Measurements from ENCODE around the gene BBIP1.
"Not testable (repeated sequence)": the region's sequence is repeated elsewhere in the genome, so short reads cannot be mapped to it uniquely, and the experiment has no call there.

BBIP1 gene

GRCh38 chr10:110923856-110924493 is 5.0 kb upstream of the BBIP1 start:
- no peak for DNase-seq (ENCODE audit: low read depth in 3 of 3)

GRCh38 chr10:110919971-110920881 is 1.2 kb upstream of the BBIP1 start:
- DNase-seq (ENCODE audit: low read depth in 3 of 3) = no peak

DNA sequence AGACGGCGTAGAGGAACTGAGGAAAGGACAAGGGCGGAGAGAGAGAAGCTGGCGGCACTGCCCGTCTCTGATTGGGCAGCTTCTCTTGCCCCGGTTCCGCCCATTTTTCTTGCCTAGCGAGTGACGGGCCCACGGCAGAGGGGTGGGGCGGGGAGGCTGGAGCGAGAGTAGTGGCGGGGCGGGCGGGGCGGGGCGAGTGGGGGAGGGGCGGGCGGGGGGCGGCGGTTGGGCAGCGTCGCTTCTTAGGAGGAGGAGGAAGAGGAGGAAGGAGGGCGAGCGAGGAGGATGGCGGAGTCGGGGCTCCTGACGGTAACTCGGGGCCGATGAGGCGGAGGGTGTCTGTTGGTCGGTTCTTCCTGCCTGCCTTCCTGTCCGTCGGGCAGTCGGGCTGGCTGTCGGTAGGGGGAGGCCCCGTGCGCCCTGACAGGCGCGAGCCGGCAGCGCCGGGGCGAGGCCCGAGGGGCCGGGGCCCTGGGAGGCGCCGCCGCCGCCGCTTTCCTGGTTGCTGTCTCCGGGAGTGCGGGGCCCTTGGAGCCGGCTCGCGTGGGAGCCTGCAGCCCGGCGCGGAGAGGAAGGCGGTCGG is 460 bp upstream of the BBIP1 start, which contains the start of gene SHOC2:
Gene SHOC2, plus strand, starts transcription at position 256 of the 583 bp plus-strand sequence. CDS start 44,755 bp downstream, outside the sequence.
- DNase-seq (ENCODE audit: low read depth in 3 of 3) = peak; percentile 96 to 98 (median 97)

- peak; percentile 71 to 89 (median 72) for DNase-seq (ENCODE audit: low read depth in 3 of 3)
These were observed 724 bp downstream of the BBIP1 start for GRCh38 chr10:110918269-110918642.

DNA sequence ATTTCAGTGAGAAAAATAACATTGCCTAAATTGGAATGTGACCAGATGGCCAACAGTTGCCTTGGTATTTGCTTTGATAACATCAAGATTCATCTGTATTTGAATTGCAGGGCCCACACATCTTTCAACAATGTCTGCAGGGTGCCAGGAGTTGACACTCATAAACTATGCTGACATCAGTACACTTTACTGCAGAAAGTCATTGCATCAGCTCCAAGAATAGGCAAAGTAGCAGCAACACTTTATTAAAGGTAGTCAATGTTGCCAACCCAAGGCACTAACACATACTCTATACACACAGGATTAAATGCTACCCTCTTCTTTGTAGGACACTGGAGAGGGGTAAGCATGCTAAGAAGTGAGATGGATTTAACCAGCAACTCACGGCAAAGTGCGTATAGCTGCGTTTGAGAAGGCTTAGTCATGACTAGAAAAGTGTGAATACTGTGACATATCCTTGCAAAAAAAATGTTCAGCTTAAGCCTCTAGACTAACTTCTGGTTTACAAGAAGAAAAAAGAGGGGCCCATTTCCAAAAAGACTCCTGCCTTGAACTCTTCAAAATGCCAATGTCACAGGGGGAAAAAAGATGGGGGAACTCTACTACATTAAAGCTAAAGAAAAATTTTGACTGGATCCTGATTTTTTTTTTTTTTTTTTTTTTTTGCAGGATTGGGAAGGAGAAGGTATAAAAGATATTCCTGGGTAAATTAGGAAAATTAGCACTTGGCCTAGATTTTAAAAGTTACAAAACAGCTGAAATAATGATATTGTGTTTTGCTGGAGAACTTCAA is 2.2 kb downstream of the BBIP1 start:
- DNase-seq (ENCODE audit: low read depth in 3 of 3) = no peak

DNA sequence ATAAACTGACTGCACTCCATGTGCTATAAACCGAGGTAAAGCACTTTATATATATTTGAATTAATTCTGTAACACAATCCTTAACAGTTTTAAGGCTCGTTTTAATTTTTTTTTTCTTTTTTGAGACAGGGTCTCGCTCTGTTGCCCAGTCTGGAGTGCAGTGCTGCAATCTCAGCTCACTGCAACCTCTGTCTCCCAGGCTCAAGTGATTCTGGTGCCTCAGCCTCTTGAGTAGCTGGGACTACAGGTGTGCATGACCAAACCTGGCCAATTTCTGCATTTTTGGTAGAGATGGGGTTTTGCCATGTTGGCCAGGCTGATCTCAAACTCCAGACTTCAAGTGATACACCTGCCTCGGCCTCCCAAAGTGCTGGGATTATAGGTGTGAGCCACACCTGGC is 3.4 kb downstream of the BBIP1 start:
- DNase-seq (ENCODE audit: low read depth in 3 of 3) = not testable (repeated sequence)

DNA sequence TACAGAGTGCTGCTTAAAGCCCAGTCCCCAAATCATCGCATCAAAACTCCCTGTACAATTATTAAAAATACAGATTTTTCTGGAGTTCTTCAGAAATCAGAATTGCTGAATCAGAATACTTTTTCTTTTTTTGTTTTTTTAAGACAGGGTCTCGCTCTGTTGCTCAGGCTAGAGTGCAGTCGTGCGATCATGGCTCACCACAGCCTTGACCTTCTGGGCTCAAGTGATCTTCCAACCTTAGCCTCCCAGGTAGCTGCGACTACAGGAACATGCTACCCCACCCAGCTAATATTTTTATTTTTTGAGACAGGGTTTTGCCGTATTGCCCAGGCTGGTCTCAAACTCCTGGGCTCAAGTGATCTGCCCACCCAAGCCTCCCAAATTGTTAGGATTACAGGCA is 3.9 kb downstream of the BBIP1 start:
- no peak for DNase-seq (ENCODE audit: low read depth in 3 of 3)

DNA sequence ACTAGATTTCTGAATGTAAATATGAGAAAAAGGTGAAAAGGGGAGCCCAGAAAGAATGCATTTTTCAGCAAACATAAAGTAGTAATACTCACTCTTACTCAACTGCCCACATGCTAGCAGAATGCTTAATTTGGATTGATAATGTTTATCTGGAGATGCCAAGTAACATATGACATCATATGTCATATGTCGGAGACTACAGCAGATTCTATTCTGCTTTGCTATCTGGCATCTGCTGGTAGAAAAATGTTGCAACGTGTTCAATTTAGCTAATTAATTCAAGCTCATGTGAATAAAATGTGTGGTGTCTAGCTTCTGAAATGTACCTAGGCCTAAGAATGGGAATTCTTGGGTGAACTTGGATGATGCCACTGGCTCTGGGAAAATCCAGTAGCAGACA is 4.5 kb downstream of the BBIP1 start:
- no peak for DNase-seq (ENCODE audit: low read depth in 3 of 3)

DNA sequence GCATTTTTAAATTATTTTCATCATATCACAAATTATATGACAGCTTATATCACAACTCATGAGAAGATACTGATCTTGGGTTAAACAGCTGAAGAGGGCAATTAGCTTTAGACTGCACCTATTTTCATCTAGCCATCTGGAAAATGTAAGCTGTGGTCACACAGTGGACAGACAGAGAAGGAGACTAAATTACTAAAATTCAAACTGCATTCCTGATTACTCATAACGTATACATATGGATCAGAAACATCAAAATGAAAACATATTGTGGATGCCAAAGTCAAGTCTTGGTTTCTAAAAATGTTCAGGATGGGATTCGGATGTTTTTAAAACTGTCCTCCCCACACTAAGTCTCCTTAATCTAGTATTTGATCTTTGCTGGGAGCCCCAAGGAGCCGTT is 6.6 kb downstream of the BBIP1 start:
- no peak for DNase-seq (ENCODE audit: low read depth in 3 of 3)

DNA sequence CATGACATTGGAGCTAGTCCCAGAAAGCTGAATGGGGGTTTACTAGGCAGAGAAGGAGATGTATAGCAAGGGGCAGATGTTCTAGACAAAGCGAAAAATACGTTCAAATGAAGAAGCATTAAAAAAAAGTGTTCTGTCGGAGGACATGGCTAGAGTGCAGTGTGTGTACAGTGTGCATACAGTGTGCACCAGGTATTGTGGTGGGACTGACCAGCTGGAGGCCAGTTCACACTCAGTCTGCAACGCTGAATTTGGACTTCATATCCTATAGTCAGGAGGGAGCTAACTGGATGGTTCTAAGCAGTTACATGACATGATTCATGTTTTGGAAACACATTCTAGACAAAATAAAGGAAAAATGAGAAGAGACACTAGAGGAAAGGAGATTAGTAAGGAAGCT is 8.8 kb downstream of the BBIP1 start:
- DNase-seq (ENCODE audit: low read depth in 3 of 3) = no peak

DNA sequence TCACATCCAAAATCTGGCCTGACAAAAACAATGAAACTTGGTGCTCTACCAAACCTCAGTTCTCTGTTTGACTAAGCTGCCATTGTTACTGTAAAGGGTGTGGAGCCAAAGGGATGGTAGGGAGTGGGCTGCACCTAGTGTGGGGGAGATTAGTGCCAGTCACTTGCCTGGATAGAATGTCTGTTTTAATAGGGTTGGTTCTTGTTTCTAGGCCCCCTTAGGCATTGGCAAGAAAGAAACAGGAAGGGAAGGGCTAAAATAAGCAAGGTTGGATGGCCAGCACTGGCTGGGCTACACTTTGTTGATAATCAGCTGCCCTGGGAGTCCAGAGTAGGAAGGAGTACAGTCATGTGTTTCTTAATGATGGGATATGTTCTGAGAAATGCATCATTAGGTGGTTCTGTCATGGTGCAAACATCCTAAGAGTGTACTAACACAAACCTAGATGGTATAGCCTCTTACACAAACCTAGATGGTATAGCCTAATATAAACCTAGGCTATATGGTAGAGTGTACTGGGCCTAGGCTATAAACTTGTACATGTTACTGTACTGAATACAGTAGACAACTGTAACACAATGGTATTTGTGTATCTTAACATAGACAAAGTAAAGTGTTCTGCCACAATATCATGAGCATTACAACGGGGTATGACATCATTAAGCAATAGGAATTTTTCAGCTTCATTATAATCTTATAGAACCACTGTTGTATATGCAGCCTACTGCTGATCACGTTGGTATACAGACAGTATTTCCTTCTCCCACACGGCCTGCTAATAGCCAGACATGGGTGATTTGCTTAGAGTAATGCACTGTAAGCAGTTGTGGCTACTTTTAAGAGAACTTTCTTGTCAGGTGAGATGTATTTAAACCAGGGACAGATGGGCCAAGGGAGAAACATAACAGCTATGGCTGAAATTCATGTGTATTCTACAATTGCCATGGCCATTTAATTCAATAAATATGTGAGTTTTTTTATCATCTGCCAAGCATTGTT is 15.4 kb downstream of the BBIP1 start:
- DNase-seq (ENCODE audit: low read depth in 3 of 3) = no peak

GRCh38 chr10:110901954-110902819 is 16.8 kb downstream of the BBIP1 start:
- peak in 2 of 3 experiments; percentile 30 to 37 for DNase-seq (ENCODE audit: low read depth in 3 of 3)

- no peak for DNase-seq (ENCODE audit: low read depth in 3 of 3)
These were observed 18.0 kb downstream of the BBIP1 start for GRCh38 chr10:110900983-110901382.

- no peak for DNase-seq (ENCODE audit: low read depth in 3 of 3)
These were observed 20.6 kb downstream of the BBIP1 start for GRCh38 chr10:110898391-110898790.

GRCh38 chr10:110897184-110897583 is 21.8 kb downstream of the BBIP1 start:
- DNase-seq (ENCODE audit: low read depth in 3 of 3) = no peak

GRCh38 chr10:110893559-110894179 is 25.3 kb downstream of the BBIP1 start:
- DNase-seq (ENCODE audit: low read depth in 3 of 3) = no peak

DNA sequence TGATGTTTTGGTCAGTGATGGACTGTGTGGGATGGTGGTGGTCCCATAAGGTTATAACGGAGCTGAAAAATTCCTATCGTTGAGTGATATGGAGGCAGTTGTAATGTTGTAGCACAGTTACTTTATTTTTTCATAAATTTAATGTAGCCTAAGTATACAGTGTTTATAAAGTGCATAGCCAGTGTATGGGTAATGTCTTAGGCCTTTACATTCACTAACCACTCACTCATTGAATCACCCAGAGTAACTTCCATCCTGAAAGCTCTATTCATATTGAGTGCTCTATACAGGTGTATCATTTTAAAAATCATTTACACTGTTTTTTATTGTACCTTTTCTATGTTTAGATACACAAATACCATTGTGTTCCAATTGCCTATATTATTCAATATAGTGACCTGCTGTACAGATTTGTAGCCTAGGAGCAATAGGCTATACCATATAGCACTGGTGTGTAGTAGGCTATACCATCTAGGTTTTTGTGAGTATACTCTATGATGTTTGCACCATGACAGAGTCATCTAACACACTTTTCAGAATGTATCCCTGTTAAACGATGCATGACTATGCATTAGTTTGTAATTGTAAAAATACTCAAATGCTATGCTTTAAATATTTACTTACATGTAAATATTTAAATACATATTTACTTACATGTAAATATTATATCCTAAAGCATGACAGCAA is 26.2 kb downstream of the BBIP1 start:
- no peak for DNase-seq (ENCODE audit: low read depth in 3 of 3)

- no peak for DNase-seq (ENCODE audit: low read depth in 3 of 3)
These were observed 31.4 kb downstream of the BBIP1 start for GRCh38 chr10:110887560-110887959.

All from stimulated activated CD4-positive, alpha-beta T cell treated with anti-CD3 and anti-CD28 coated beads, TNF-alpha, amount 100 ng/mL, for 24 hours (primary cell).